Astrocyte of the spinal cord (primary cell): ENCODE results near the gene SYNGR3.

Source experiments
- DNase-seq: peaks from one replicate; pipeline ENCODE4 v3.0.0; 2011; ENCODE audit warnings: low read depth, low spot score
- H3K4me3 ChIP-seq: 2 replicates; pipeline ENCODE4 v1.5.1; 2011; ENCODE audit warnings: low read depth, mild to moderate bottlenecking, low read length, moderate library complexity
- CTCF ChIP-seq: IDR thresholded peaks from 2 replicates; pipeline ENCODE4 v1.5.1; 2012; ENCODE audit warnings: low read depth, mild to moderate bottlenecking, low read length, inconsistent platforms
- in situ Hi-C: cut with HindIII; loops from 2 replicates; pipeline ENCODE4 v1.10.0; 2017; ENCODE audit warnings: low sequenced_read_pairs

The SYNGR3 gene

GRCh38 chr16:2040787-2041522 is 51.2 kb downstream of the SYNGR3 start:
- DNase-seq = peak; percentile 43
- TF ChIP-seq CTCF = no peak
- H3K4me3 ChIP-seq = no peak overlapping the region
- in situ Hi-C loops = no loop called here

GRCh38 chr16:2042171-2042985 is 52.6 kb downstream of the SYNGR3 start:
- no peak for TF ChIP-seq CTCF
- DNase-seq = no peak
- no peak overlapping the region for H3K4me3 ChIP-seq
- in situ Hi-C loops = no loop called here

GRCh38 chr16:2042986-2043666 is 53.4 kb downstream of the SYNGR3 start:
- no peak for DNase-seq
- in situ Hi-C loops = no loop called here
- TF ChIP-seq CTCF = no peak
- no peak overlapping the region for H3K4me3 ChIP-seq
